Esophagus muscularis mucosa (tissue), 4 donors: ENCODE results near the gene DMRT1. TPM values are rescaled to one million over a fixed set of nuclear protein-coding genes. Genes with fewer than 3 reads are reported as not detected.

ENCODE experiments used
- DNase-seq: peaks from one replicate; pipeline ENCODE4 v3.0.0-alpha.2; 2017; ENCODE audit errors: extremely low spot score
- H3K27ac ChIP-seq, 4 donors: fragments of 200-600 bp; sonication (generic); replicated peaks in 1 of 4; 1 replicate in 3 of 4; 2 replicates in 1 of 4; pipeline ENCODE4 v1.5.1; 2016 to 2019; ENCODE audit warnings: mild to moderate bottlenecking in 1 of 4
- H3K27me3 ChIP-seq, 4 donors: fragments of 200-600 bp; sonication (generic); one replicate each; pipeline versions ENCODE4 v1.5.1 to v1.6.0; 2016 to 2019
- H3K36me3 ChIP-seq, 4 donors: fragments of 200-600 bp; sonication (generic); one replicate each; pipeline ENCODE4 v1.5.1; 2016 to 2019
- H3K4me1 ChIP-seq, 4 donors: fragments of 200-600 bp; sonication (generic); one replicate each; pipeline ENCODE4 v1.5.1; 2016 to 2019
- H3K4me3 ChIP-seq, 4 donors: fragments of 200-600 bp; sonication (generic); 1 replicate in 2 of 4; 2 replicates in 2 of 4; pipeline ENCODE4 v1.5.1; 2016 to 2019; ENCODE audit warnings: mild to moderate bottlenecking in 4 of 4, moderate library complexity in 1 of 4
- H3K9me3 ChIP-seq, 4 donors: fragments of 200-600 bp; sonication (generic); 1 replicate in 3 of 4; 2 replicates in 1 of 4; pipeline ENCODE4 v1.5.1; 2016 to 2019
- CTCF ChIP-seq, 3 experiments: fragments of 200-600 bp in 2 of 3; fragments of 450-650 bp in 1 of 3; sonication (generic) in 2 of 3; IDR thresholded peaks; one replicate each; pipeline ENCODE4 v1.5.1; 2017 to 2019; ENCODE audit warnings: antibody characterized with exemption in 3 of 3, mild to moderate bottlenecking in 2 of 3, moderate library complexity in 1 of 3
- EP300 ChIP-seq: sonication (generic); formaldehyde crosslinking; IDR thresholded peaks from one replicate; pipeline ENCODE4 v1.6.1; 2017; ENCODE audit warnings: antibody characterized with exemption
- POLR2A ChIP-seq: fragments of 450-650 bp; IDR thresholded peaks from one replicate; pipeline ENCODE4 v1.6.1; 2017; ENCODE audit warnings: antibody characterized with exemption, moderate library complexity, mild to moderate bottlenecking, low read depth
- POLR2AphosphoS5 ChIP-seq, 2 donors: sonication (generic); formaldehyde crosslinking; IDR thresholded peaks; one replicate each; pipeline ENCODE4 v1.6.1; 2017; ENCODE audit warnings: antibody characterized with exemption in 2 of 2
- WGBS: methylation state at CpG from one replicate; pipeline ENCODE4 v1.1.5; 2018; 5-methylcytosine and 5-hydroxymethylcytosine counted together
- intact Hi-C: fragments of 100-400 bp; cut with DNase I; formaldehyde crosslinking; loops from one replicate; pipeline ENCODE4 v1.15.1; 2023
- total RNA-seq, 4 donors: library from RNA; depleted of rRNA; stranded (reverse); fragments of >200 nt; gene quantifications; one replicate each; pipeline versions ENCODE4 v1.1.0 to v1.2.1, GENCODE V29; 2016

Gene DMRT1
- total RNA-seq, 4 donors from 2014 or later: not detected

- TF ChIP-seq CTCF (IDR thresholded peaks at IDR 0.05) (no peak), POLR2A (no peak), POLR2AphosphoS5 (IDR thresholded peaks at IDR 0.05) (no peak), EP300 (no peak)
- H3K9me3 ChIP-seq: peaks cover 0 to 3% (median 0%) of the 10 kb centered on the region in 4 donors
- DNase-seq: no peak
- H3K4me1 ChIP-seq: peaks cover 0 to 11% (median 0%) of the 10 kb centered on the region in 4 donors
- no peaks in the 10 kb centered on the region for H3K36me3 ChIP-seq
- 83% methylated on average over 2 of the region's 2 CpGs for WGBS
- no peak overlapping the region for H3K27ac ChIP-seq
- H3K4me3 ChIP-seq: no peak overlapping the region
- intact Hi-C loops: loop anchor here (10.0 kb wide), 1 partner anchor 238 kb away; no protein-coding TSS in a partner anchor
- H3K27me3 ChIP-seq: peaks cover 0 to 30% (median 0%) of the 10 kb centered on the region in 4 donors
Measured at GRCh38 chr9:1002678-1003077, 161.2 kb downstream of the DMRT1 start.

DNA sequence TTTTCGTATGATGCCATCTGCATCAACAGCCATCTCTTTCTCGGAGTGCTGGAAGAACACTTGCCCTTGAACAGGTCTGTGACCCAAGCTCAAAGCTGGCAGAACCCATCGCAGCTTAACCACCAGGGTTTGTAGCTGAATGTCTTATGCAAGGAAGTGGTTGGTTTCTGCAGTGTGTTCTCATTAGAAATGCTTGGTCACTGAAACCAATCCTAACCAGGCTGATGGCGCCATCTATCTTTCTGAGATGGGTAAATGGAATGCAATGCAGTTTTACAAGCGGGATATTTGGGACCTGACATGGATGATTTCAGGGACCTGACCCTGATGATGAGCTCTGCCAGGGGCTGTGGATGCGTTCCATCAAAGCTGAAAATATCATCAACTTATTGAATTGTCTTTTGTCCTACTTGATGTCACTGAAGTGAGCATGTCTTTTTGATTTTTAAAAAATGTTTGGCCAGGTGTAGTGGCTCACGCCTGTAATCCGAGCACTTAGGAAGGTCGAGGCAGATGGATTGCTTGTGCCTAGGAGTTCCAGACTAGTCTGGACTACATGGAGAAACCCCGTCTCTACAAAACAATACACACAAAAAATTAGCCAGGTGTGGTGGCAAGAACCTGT lies 163.7 kb downstream of the DMRT1 start:
- peaks cover 0 to 54% (median 0%) of the 10 kb centered on the region in 4 donors for H3K27me3 ChIP-seq
- no peak for DNase-seq
- no peak overlapping the region for H3K27ac ChIP-seq
- no peaks in the 10 kb centered on the region for H3K9me3 ChIP-seq
- H3K4me1 ChIP-seq: peaks cover 0 to 5% (median 4%) of the 10 kb centered on the region in 4 donors
- no peak overlapping the region for H3K4me3 ChIP-seq
- WGBS: 53% methylated on average over 10 of the region's 10 CpGs
- TF ChIP-seq POLR2A (no peak), CTCF (IDR thresholded peaks at IDR 0.05) (peak; percentile 26 to 34 (median 33))
- intact Hi-C loops: loop anchor here (10.0 kb wide), 1 partner anchor 240 kb away; no protein-coding TSS in a partner anchor
- H3K36me3 ChIP-seq: no peaks in the 10 kb centered on the region

- Histone ChIP-seq H3K36me3 (no peaks in the 10 kb centered on the region), H3K27me3 (peaks cover 0 to 62% (median 0%) of the 10 kb centered on the region in 4 donors), H3K27ac (no peak overlapping the region), H3K9me3 (no peaks in the 10 kb centered on the region), H3K4me1 (peaks cover 0 to 5% (median 4%) of the 10 kb centered on the region in 4 donors), H3K4me3 (no peak overlapping the region)
- 92% methylated on average over 3 of the region's 3 CpGs for WGBS
- no peak for TF ChIP-seq POLR2AphosphoS5 (IDR thresholded peaks at IDR 0.05)
- TF ChIP-seq EP300: no peak
- no peak for TF ChIP-seq POLR2A
- TF ChIP-seq CTCF (IDR thresholded peaks at IDR 0.05): no peak
- intact Hi-C loops: loop anchor here (10.0 kb wide), 1 partner anchor 243 kb away; no protein-coding TSS in a partner anchor
- DNase-seq: no peak
Measured at GRCh38 chr9:1007312-1007711, 165.8 kb downstream of the DMRT1 start.

- Histone ChIP-seq H3K9me3 (no peaks in the 10 kb centered on the region), H3K36me3 (no peaks in the 10 kb centered on the region), H3K27ac (no peak overlapping the region), H3K27me3 (peaks cover 0 to 66% (median 0%) of the 10 kb centered on the region in 4 donors), H3K4me1 (peaks cover 0 to 5% (median 4%) of the 10 kb centered on the region in 4 donors), H3K4me3 (no peak overlapping the region)
- no peak for TF ChIP-seq EP300
- TF ChIP-seq POLR2A: no peak
- no peak for TF ChIP-seq POLR2AphosphoS5 (IDR thresholded peaks at IDR 0.05)
- TF ChIP-seq CTCF (IDR thresholded peaks at IDR 0.05): no peak
- intact Hi-C loops: loop anchor here (10.0 kb wide), 1 partner anchor 243 kb away; no protein-coding TSS in a partner anchor
- 85% methylated on average over 3 of the region's 3 CpGs for WGBS
- no peak for DNase-seq
Measured at GRCh38 chr9:1008216-1008615, 166.7 kb downstream of the DMRT1 start.
